WTC11 (cell line): ENCODE results near the gene TNFAIP8L3. TPM values are rescaled to one million over a fixed set of nuclear protein-coding genes. Genes with fewer than 3 reads are reported as not detected.

ENCODE experiments used
- ATAC-seq: fragments of 200-7000 bp; cut with Tn5 transposase; 2 replicates; pipeline ENCODE4 v1.10.0; 2021; ENCODE audit warnings: mild to moderate bottlenecking, moderate library complexity
- CTCF ChIA-PET: fragments of 300-600 bp; sonication (Branson Sonifier 250); formaldehyde crosslinking; loops from one replicate; lab custom pipeline; 2021; ENCODE audit warnings: antibody characterized with exemption; lab: Charles Lee
- POLR2A ChIA-PET: fragments of 350-600 bp; sonication (Branson Sonifier 250); formaldehyde crosslinking; loops from one replicate; lab custom pipeline; 2021; ENCODE audit warnings: antibody characterized with exemption; lab: Charles Lee
- DNase-seq: peaks from one replicate; pipeline ENCODE4 v3.0.0; 2021; ENCODE audit warnings: low spot score
- H3K27ac Mint-ChIP-seq: 2 replicates; pipeline ENCODE4 v1.8.0; 2021; ENCODE audit warnings: mixed read lengths
- H3K27me3 Mint-ChIP-seq: 2 replicates; pipeline ENCODE4 v1.8.0; 2021; ENCODE audit warnings: low read depth, mild to moderate bottlenecking, moderate library complexity, mixed read lengths
- H3K36me3 Mint-ChIP-seq: 2 replicates; pipeline ENCODE4 v1.8.0; 2021; ENCODE audit warnings: mixed read lengths
- H3K4me1 Mint-ChIP-seq: 2 replicates; pipeline ENCODE4 v1.8.0; 2022; ENCODE audit warnings: mixed read lengths
- H3K4me3 Mint-ChIP-seq: 2 replicates; pipeline ENCODE4 v1.8.0; 2021; ENCODE audit warnings: mild to moderate bottlenecking, moderate library complexity, mixed read lengths
- H3K9me3 Mint-ChIP-seq: 2 replicates; pipeline ENCODE4 v1.8.0; 2021; ENCODE audit warnings: mixed read lengths
- ARID4B ChIP-seq: sonication (generic); formaldehyde crosslinking; IDR thresholded peaks from 2 replicates; pipeline ENCODE4 v1.8.0; 2023; ENCODE audit warnings: missing genetic modification reagents, mild to moderate bottlenecking, borderline replicate concordance
- CDX4 ChIP-seq: fragments of 250-450 bp; sonication (Bioruptor Pico); IDR thresholded peaks from 2 replicates; pipeline ENCODE4 v1.9.0; 2021; ENCODE audit warnings: moderate library complexity, mild to moderate bottlenecking, inconsistent platforms, borderline replicate concordance
- ETV6 ChIP-seq: sonication (generic); formaldehyde crosslinking; IDR thresholded peaks from 2 replicates; pipeline ENCODE4 v1.8.1; 2022; ENCODE audit warnings: mild to moderate bottlenecking, missing genetic modification reagents
- FOXP4 ChIP-seq: sonication (generic); formaldehyde crosslinking; IDR thresholded peaks from 2 replicates; pipeline ENCODE4 v1.8.0; 2022; ENCODE audit warnings: mild to moderate bottlenecking, missing genetic modification reagents
- JUN ChIP-seq: sonication (generic); formaldehyde crosslinking; IDR thresholded peaks from 2 replicates; pipeline ENCODE4 v1.8.0; 2023; ENCODE audit warnings: mild to moderate bottlenecking, missing genetic modification reagents
- MAX ChIP-seq: sonication (generic); formaldehyde crosslinking; IDR thresholded peaks from 2 replicates; pipeline ENCODE4 v1.8.0; 2022; ENCODE audit warnings: mild to moderate bottlenecking, missing genetic modification reagents
- SMAD4 ChIP-seq: sonication (generic); formaldehyde crosslinking; IDR thresholded peaks from 2 replicates; pipeline ENCODE4 v1.8.0; 2022; ENCODE audit warnings: mild to moderate bottlenecking, missing genetic modification reagents
- STAT6 ChIP-seq: sonication (generic); formaldehyde crosslinking; conservative IDR thresholded peaks from 2 replicates; pipeline ENCODE4 v1.8.1; 2023; ENCODE audit warnings: mild to moderate bottlenecking, low read depth, missing genetic modification reagents, moderate library complexity
- ZBTB21 ChIP-seq: sonication (generic); formaldehyde crosslinking; IDR thresholded peaks from 2 replicates; pipeline ENCODE4 v1.8.1; 2023; ENCODE audit warnings: mild to moderate bottlenecking, missing genetic modification reagents, borderline replicate concordance
- ZNF232 ChIP-seq: sonication (generic); formaldehyde crosslinking; IDR thresholded peaks from 2 replicates; pipeline ENCODE4 v1.8.0; 2022; ENCODE audit warnings: mild to moderate bottlenecking, missing genetic modification reagents
- total RNA-seq: library from RNA; stranded (reverse); gene quantifications from 3 replicates; pipeline ENCODE4 v1.2.3, GENCODE V29; 2021
- TF ChIP-seq, protein P1 (sequence below): sonication (generic); formaldehyde crosslinking; IDR thresholded peaks from 2 replicates; pipeline ENCODE4 v1.8.1; 2023; ENCODE audit warnings: mild to moderate bottlenecking, moderate library complexity, missing genetic modification reagents

Gene TNFAIP8L3
- total RNA-seq, 1 experiment from 2014 or later = 0.39 TPM

GRCh38 chr15:51044037-51044727, 50.5 kb downstream of the TNFAIP8L3 start (continued):
- TF ChIP-seq, protein P1, sequence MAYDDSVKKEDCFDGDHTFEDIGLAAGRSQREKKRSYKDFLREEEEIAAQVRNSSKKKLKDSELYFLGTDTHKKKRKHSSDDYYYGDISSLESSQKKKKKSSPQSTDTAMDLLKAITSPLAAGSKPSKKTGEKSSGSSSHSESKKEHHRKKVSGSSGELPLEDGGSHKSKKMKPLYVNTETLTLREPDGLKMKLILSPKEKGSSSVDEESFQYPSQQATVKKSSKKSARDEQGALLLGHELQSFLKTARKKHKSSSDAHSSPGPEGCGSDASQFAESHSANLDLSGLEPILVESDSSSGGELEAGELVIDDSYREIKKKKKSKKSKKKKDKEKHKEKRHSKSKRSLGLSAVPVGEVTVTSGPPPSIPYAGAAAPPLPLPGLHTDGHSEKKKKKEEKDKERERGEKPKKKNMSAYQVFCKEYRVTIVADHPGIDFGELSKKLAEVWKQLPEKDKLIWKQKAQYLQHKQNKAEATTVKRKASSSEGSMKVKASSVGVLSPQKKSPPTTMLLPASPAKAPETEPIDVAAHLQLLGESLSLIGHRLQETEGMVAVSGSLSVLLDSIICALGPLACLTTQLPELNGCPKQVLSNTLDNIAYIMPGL = no peak
- TF ChIP-seq MAX (CRISPR knock-in tag) (no peak), STAT6 (CRISPR knock-in tag) (no peak)
- TF ChIP-seq, all 79 proteins: peak for 0

- ATAC-seq (no peak), DNase-seq (no peak)
- POLR2A ChIA-PET = interaction anchor here (0.7 kb wide), 1 partner anchor 38 kb away, joined by 4 read pairs; no protein-coding TSS in a partner anchor
- Mint-ChIP-seq H3K4me3 (peak overlapping the region; percentile 10; the same call in 1 of the 2 replicates), H3K27me3 (no peaks in the 10 kb centered on the region), H3K27ac (no peak overlapping the region), H3K9me3 (peaks cover 11% of the 10 kb centered on the region), H3K36me3 (peaks cover 14% of the 10 kb centered on the region), H3K4me1 (peaks cover 38% of the 10 kb centered on the region)
- no peak for TF ChIP-seq CDX4 (CRISPR knock-in tag)
- no peak for TF ChIP-seq ZNF232 (CRISPR knock-in tag)
- TF ChIP-seq SMAD4 (CRISPR knock-in tag) = no peak
- no peak for TF ChIP-seq ZBTB21 (CRISPR knock-in tag)
- TF ChIP-seq FOXP4 = no peak
- no peak for TF ChIP-seq ETV6 (CRISPR knock-in tag)
- TF ChIP-seq JUN (CRISPR knock-in tag) = no peak
- TF ChIP-seq ARID4B (CRISPR knock-in tag) = no peak
- CTCF ChIA-PET = interaction anchor here (0.5 to 1.3 kb wide), 3 partner anchors 9 to 94 kb away, joined by 3 to 4 read pairs (median 3); no protein-coding TSS in a partner anchor
These were observed 55.8 kb downstream of the TNFAIP8L3 start for GRCh38 chr15:51038974-51039319.
